Stimulated activated CD8-positive, alpha-beta memory T cell treated with anti-CD3 and anti-CD28 coated beads, Interleukin-4, amount 100 ng/mL, for 48 hours (primary cell): Measurements from ENCODE around the gene SNHG17.
A peak's percentile ranks its signal among the peaks of the same experiment; 100 is the strongest.
"Not testable (repeated sequence)": the region's sequence is repeated elsewhere in the genome, so short reads cannot be mapped to it uniquely, and the experiment has no call there.

Experiments
- DNase-seq: peaks from one replicate; pipeline ENCODE4 v3.0.0-alpha.2; 2020

SNHG17 gene

GRCh38 chr20:38414769-38415450 lies 20.2 kb downstream of the SNHG17 start:
- DNase-seq, result peak; percentile 7

GRCh38 chr20:38412877-38413577 lies 22.1 kb downstream of the SNHG17 start:
- peak; percentile 14 for DNase-seq

GRCh38 chr20:38407822-38408221 lies 27.3 kb downstream of the SNHG17 start:
- DNase-seq, result peak; percentile 3

- DNase-seq, result peak; percentile 1
Observed at GRCh38 chr20:38407321-38407720, 27.8 kb downstream of the SNHG17 start.

- peak; percentile 15 for DNase-seq
Observed at GRCh38 chr20:38406476-38406875, 28.7 kb downstream of the SNHG17 start.

- DNase-seq, result peak; percentile 15
Observed at GRCh38 chr20:38405132-38405531, 30.0 kb downstream of the SNHG17 start.

- DNase-seq, result no peak
Observed at GRCh38 chr20:38404016-38404415, 31.1 kb downstream of the SNHG17 start.

GRCh38 chr20:38402816-38403215 lies 32.3 kb downstream of the SNHG17 start:
- DNase-seq, result no peak

GRCh38 chr20:38402089-38402488 lies 33.0 kb downstream of the SNHG17 start:
- DNase-seq, result no peak

GRCh38 chr20:38395751-38396395 lies 39.3 kb downstream of the SNHG17 start:
- DNase-seq, result not testable (repeated sequence)

- no peak for DNase-seq
Observed at GRCh38 chr20:38395165-38395564, 40.0 kb downstream of the SNHG17 start.

- no peak for DNase-seq
Observed at GRCh38 chr20:38393259-38393658, 41.9 kb downstream of the SNHG17 start.

GRCh38 chr20:38392356-38392755 lies 42.8 kb downstream of the SNHG17 start:
- no peak for DNase-seq

- DNase-seq, result no peak
Observed at GRCh38 chr20:38387953-38388352, 47.2 kb downstream of the SNHG17 start.

GRCh38 chr20:38386851-38387250 lies 48.3 kb downstream of the SNHG17 start:
- no peak for DNase-seq

GRCh38 chr20:38386004-38386403 lies 49.1 kb downstream of the SNHG17 start:
- no peak for DNase-seq

- DNase-seq, result no peak
Observed at GRCh38 chr20:38383147-38383546, 52.0 kb downstream of the SNHG17 start.

- not testable (repeated sequence) for DNase-seq
Observed at GRCh38 chr20:38377838-38378237, 57.3 kb downstream of the SNHG17 start.

GRCh38 chr20:38377039-38377685 lies 58.0 kb downstream of the SNHG17 start:
- DNase-seq, result no peak

GRCh38 chr20:38373898-38374297 lies 61.2 kb downstream of the SNHG17 start:
- no peak for DNase-seq

- no peak for DNase-seq
Observed at GRCh38 chr20:38373231-38373867, 61.8 kb downstream of the SNHG17 start.

GRCh38 chr20:38372806-38373205 lies 62.3 kb downstream of the SNHG17 start:
- no peak for DNase-seq
